CD4-positive, alpha-beta T cell treated with Interleukin-15 for 1 hour (primary cell): ENCODE data around the gene AADAC.
"Not testable (repeated sequence)": the region's sequence is repeated elsewhere in the genome, so short reads cannot be mapped to it uniquely, and the experiment has no call there.

Experiments
- DNase-seq: peaks from one replicate; pipeline ENCODE4 v3.0.0-alpha.2; 2020

The AADAC gene

GRCh38 chr3:151859233-151859673 lies 45.3 kb downstream of the AADAC start:
- DNase-seq, result no peak

- DNase-seq, result no peak
Measured at GRCh38 chr3:151859905-151860304, 46.0 kb downstream of the AADAC start.

- no peak for DNase-seq
Measured at GRCh38 chr3:151863611-151864010, 49.7 kb downstream of the AADAC start.

- DNase-seq, result no peak
Measured at GRCh38 chr3:151864423-151865101, 50.6 kb downstream of the AADAC start.

- no peak for DNase-seq
Measured at GRCh38 chr3:151866711-151867410, 52.9 kb downstream of the AADAC start.

- no peak for DNase-seq
Measured at GRCh38 chr3:151867666-151868065, 53.8 kb downstream of the AADAC start.

- DNase-seq, result no peak
Measured at GRCh38 chr3:151869181-151869580, 55.3 kb downstream of the AADAC start.

- peak; percentile 55 for DNase-seq
Measured at GRCh38 chr3:151871639-151872468, 57.9 kb downstream of the AADAC start.

- DNase-seq, result no peak
Measured at GRCh38 chr3:151873398-151873797, 59.5 kb downstream of the AADAC start, which contains the start of gene SUCNR1. SUCNR1 (plus strand) TSS chr3:151873643; CDS start chr3:151879893, 6,250 bp downstream.

- DNase-seq, result not testable (repeated sequence)
Measured at GRCh38 chr3:151874079-151874478, 60.2 kb downstream of the AADAC start.

- no peak for DNase-seq
Measured at GRCh38 chr3:151875759-151876158, 61.8 kb downstream of the AADAC start.

- DNase-seq, result no peak
Measured at GRCh38 chr3:151877269-151877668, 63.4 kb downstream of the AADAC start.
